Fibroblast of villous mesenchyme (primary cell): ENCODE results near the gene AARS1. TPM values are rescaled to one million over a fixed set of nuclear protein-coding genes. Genes with fewer than 3 reads are reported as not detected.

Experiments
- DNase-seq: peaks from one replicate; pipeline ENCODE4 v3.0.0-alpha.2; 2010; ENCODE audit warnings: low read depth
- H3K4me3 ChIP-seq: 2 replicates; pipeline ENCODE4 v1.5.1; 2011; ENCODE audit warnings: low read depth, mild to moderate bottlenecking, low read length
- CTCF ChIP-seq: IDR thresholded peaks from 2 replicates; pipeline ENCODE4 v1.5.1; 2012; ENCODE audit warnings: low read depth, mild to moderate bottlenecking, low read length; ENCODE audit not compliant: insufficient read depth
- total RNA-seq: library from RNA; depleted of rRNA; stranded (reverse); fragments of >200 nt; gene quantifications from 2 replicates; pipeline ENCODE4 v1.2.3, GENCODE V29; 2012

Gene AARS1
- total RNA-seq, 1 donor = 113 TPM

GRCh38 chr16:70254965-70255286 lies 34.4 kb downstream of the AARS1 start:
- no peak for TF ChIP-seq CTCF
- no peak for DNase-seq
- no peak overlapping the region for H3K4me3 ChIP-seq

- no peak for TF ChIP-seq CTCF
- no peak overlapping the region for H3K4me3 ChIP-seq
- no peak for DNase-seq
Observed at GRCh38 chr16:70254180-70254964, 34.9 kb downstream of the AARS1 start.

- TF ChIP-seq CTCF = peak; percentile 63
- peak; percentile 33 for DNase-seq
- H3K4me3 ChIP-seq = no peak overlapping the region
Observed at GRCh38 chr16:70253291-70254106, 35.8 kb downstream of the AARS1 start.

- DNase-seq = peak; percentile 12
- peak; percentile 53 for TF ChIP-seq CTCF
- H3K4me3 ChIP-seq = no peak overlapping the region
Observed at GRCh38 chr16:70252355-70252988, 36.8 kb downstream of the AARS1 start.

- peak; percentile 92 for DNase-seq
- TF ChIP-seq CTCF = peak; percentile 91
- H3K4me3 ChIP-seq = peak within 1 kb of the TSS; percentile 59
Observed at GRCh38 chr16:70251629-70252354, 37.5 kb downstream of the AARS1 start, which contains the start of gene EXOSC6. TSS of gene EXOSC6 (minus strand) at chr16:70251940. CDS start at chr16:70251900, 40 bp downstream.
